Left lung (tissue), 10 donors: Measurements from ENCODE around the gene SLC27A5. TPM values are rescaled to one million over a fixed set of nuclear protein-coding genes. Genes with fewer than 3 reads are reported as not detected.

ENCODE experiments used
- ATAC-seq: fragments of 200-7000 bp; cut with Tn5 transposase; one replicate; pipeline ENCODE4 v1.9.1; 2020; ENCODE audit warnings: moderate library complexity
- DNase-seq, 4 donors: peaks; one replicate each; pipeline ENCODE4 v3.0.0-alpha.2; 2013 to 2020
- H3K27ac ChIP-seq, 2 donors: fragments of 200-600 bp; sonication (generic) in 1 of 2; one replicate each; pipeline versions ENCODE4 v1.5.0 to v1.8.0; 2020 to 2021
- H3K27me3 ChIP-seq, 2 donors: fragments of 200-600 bp; sonication (generic) in 1 of 2; one replicate each; pipeline versions ENCODE4 v1.5.0 to v1.8.0; 2020 to 2021
- H3K36me3 ChIP-seq, 2 donors: fragments of 200-600 bp; sonication (generic) in 1 of 2; one replicate each; pipeline versions ENCODE4 v1.5.0 to v1.8.0; 2020 to 2021
- H3K4me1 ChIP-seq, 2 donors: fragments of 200-600 bp; one replicate each; pipeline ENCODE4 v1.8.0; 2021
- H3K4me3 ChIP-seq, 2 donors: fragments of 200-600 bp; sonication (generic) in 1 of 2; one replicate each; pipeline versions ENCODE4 v1.5.0 to v1.8.0; 2020 to 2021; ENCODE audit warnings: mild to moderate bottlenecking in 1 of 2
- H3K9me3 ChIP-seq, 2 donors: fragments of 200-600 bp; sonication (generic) in 1 of 2; one replicate each; pipeline versions ENCODE4 v1.5.0 to v1.8.0; 2020 to 2021
- intact Hi-C, 2 donors: fragments of 100-400 bp; cut with DNase I; formaldehyde crosslinking; loops; one replicate each; pipeline versions ENCODE4 v1.11.2 to v1.14.2; 2022
- polyA plus RNA-seq, 6 donors: library from polyadenylated mRNA; unstranded; fragments of 120-200 nt; gene quantifications; one replicate each; pipeline ENCODE4 v1.2.1, GENCODE V29; 2013; ENCODE audit not compliant: insufficient read length in 6 of 6
- total RNA-seq, 2 donors: library from RNA; stranded (reverse); fragmentation: NEBNext Ultra II Directional; extraction: Animal tissue kit (Norgen Biotek cat#: 25700); gene quantifications; one replicate each; pipeline ENCODE4 v1.2.1, GENCODE V29; 2021
- TF ChIP-seq, protein P1 (sequence below), 2 donors: fragments of 200-600 bp; sonication (generic) in 1 of 2; IDR thresholded peaks; one replicate each; pipeline versions ENCODE4 v1.5.0 to v1.8.0; 2021; ENCODE audit warnings: antibody characterized with exemption in 2 of 2
- donor health status: DM: no; HTN: yes; CAD: no.
- donor health status: DM: no; HTN: no; CAD: no.

SLC27A5 gene
- total and polyA plus RNA-seq, 8 donors = 6.2 to 11.8 (median 8.1) TPM

DNA sequence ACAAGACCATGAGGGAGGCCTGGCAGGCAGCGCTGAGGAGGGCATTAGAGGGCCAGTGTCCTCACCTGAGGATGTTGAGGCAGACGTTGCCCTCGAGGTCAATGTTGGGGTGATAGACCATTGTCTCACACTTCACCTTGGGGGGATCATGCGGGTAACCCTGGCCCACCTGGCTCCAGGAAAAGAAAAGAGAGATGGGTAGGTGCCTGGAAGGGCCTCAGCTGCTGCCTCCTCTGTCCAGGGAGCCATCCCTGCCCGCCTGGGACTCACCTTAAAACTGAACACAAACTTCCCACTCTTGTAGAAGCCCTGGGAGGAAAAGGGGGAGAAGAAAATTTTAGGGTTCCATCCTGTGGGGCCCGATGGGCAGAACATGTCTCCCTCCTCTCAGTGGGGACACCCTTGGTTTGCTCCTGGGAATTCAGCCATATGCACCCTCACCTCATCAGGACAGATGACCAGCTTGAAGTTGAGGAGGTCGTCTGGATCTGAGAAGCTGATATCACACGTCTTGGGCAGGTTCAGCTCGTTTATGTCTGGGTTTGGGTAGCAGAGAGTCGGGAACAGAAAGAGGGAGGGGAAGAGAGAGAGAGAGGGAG, 44.9 kb upstream of the SLC27A5 start:
- Histone ChIP-seq H3K4me3 (peak overlapping the region in 1 of 2 donors; percentile 78), H3K27ac (peak overlapping the region in 1 of 2 donors; percentile 100), H3K9me3 (no peaks in the 10 kb centered on the region), H3K36me3 (peaks cover 0 to 41% of the 10 kb centered on the region in 2 donors), H3K27me3 (peaks cover 0 to 10% of the 10 kb centered on the region in 2 donors), H3K4me1 (peaks cover 26 to 59% of the 10 kb centered on the region in 2 donors)
- intact Hi-C loops = no loop called here
- ATAC-seq = no peak
- DNase-seq = peak in 1 of 4 donors; percentile 30
- TF ChIP-seq, protein P1, sequence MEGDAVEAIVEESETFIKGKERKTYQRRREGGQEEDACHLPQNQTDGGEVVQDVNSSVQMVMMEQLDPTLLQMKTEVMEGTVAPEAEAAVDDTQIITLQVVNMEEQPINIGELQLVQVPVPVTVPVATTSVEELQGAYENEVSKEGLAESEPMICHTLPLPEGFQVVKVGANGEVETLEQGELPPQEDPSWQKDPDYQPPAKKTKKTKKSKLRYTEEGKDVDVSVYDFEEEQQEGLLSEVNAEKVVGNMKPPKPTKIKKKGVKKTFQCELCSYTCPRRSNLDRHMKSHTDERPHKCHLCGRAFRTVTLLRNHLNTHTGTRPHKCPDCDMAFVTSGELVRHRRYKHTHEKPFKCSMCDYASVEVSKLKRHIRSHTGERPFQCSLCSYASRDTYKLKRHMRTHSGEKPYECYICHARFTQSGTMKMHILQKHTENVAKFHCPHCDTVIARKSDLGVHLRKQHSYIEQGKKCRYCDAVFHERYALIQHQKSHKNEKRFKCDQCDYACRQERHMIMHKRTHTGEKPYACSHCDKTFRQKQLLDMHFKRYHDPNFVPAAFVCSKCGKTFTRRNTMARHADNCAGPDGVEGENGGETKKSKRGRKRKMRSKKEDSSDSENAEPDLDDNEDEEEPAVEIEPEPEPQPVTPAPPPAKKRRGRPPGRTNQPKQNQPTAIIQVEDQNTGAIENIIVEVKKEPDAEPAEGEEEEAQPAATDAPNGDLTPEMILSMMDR (IDR thresholded peaks at IDR 0.05) = no peak

DNA sequence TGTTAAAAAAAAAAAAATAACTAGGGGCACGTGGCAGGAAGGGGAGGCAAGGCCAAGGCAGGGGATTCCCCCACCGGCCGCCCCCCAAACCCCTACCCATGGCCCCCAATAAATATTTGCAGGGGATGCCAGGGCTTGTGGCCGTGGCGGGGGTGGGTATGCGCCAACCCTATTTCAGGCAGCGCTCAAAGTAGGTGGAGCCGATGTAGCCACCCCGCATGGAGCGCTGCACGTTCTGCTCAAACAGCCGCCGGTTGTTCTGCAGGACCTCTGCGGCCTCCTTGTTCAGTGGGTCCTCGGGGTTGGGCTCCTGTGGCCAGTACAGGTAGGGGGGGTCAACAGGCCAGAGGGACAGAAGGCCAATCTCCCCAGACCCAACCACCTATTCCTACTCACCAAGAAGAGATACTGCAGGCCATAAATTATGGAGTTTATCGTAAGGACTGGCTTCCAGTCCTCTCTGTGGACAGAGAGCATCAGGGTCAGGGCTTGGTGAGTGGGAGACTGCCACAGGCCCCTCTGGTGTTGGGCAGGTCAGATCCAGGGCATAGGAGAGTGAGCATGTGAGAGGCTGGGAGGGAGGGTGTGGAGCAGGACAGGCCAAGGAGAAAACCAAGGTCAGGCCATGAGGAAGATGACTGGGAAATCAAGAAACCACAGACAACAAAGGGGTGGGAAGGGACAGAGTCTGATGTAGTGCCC, 44.3 kb upstream of the SLC27A5 start:
- TF ChIP-seq, protein P1 (IDR thresholded peaks at IDR 0.05) = no peak
- ATAC-seq (no peak), DNase-seq (peak in 1 of 4 donors; percentile 34)
- intact Hi-C loops = no loop called here
- no peak overlapping the region for H3K27ac ChIP-seq
- H3K4me1 ChIP-seq = peaks cover 24 to 52% of the 10 kb centered on the region in 2 donors
- peaks cover 0 to 4% of the 10 kb centered on the region in 2 donors for H3K27me3 ChIP-seq
- H3K4me3 ChIP-seq = peak overlapping the region in 1 of 2 donors; percentile 78
- peaks cover 0 to 48% of the 10 kb centered on the region in 2 donors for H3K36me3 ChIP-seq
- H3K9me3 ChIP-seq = no peaks in the 10 kb centered on the region

DNA sequence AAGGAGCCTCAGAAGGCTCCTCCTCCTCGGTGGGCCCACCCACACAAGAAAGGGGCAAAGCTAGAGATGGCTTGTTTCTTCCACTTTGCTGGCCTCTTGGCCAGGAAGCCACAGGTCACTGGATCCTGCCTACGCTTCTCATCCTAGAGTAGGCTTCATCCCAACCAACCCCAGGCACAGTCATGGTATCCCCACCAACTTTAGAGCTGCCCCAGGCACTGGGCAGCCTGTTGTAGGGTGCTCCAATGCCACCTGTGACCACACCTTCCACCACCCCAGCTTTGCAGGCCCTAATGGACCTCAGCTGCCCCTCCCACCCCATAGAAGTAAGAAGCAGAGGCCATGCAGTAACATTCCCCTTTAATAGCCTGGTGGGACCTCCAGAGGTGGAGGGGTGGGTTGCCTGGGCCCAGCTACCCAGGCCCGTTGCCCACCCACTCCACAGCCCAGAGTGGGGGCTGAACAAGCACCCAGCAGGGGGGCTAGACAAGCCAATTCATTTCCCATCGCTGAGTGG, 43.6 kb upstream of the SLC27A5 start:
- TF ChIP-seq, protein P1 (IDR thresholded peaks at IDR 0.05) = no peak
- intact Hi-C loops = no loop called here
- peak overlapping the region; percentile 76 to 82 for H3K4me3 ChIP-seq
- ATAC-seq (no peak), DNase-seq (no peak)
- no peaks in the 10 kb centered on the region for H3K27me3 ChIP-seq
- peaks cover 0 to 54% of the 10 kb centered on the region in 2 donors for H3K36me3 ChIP-seq
- peaks cover 24 to 52% of the 10 kb centered on the region in 2 donors for H3K4me1 ChIP-seq
- no peaks in the 10 kb centered on the region for H3K9me3 ChIP-seq
- H3K27ac ChIP-seq = peak overlapping the region; percentile 91 to 96

DNA sequence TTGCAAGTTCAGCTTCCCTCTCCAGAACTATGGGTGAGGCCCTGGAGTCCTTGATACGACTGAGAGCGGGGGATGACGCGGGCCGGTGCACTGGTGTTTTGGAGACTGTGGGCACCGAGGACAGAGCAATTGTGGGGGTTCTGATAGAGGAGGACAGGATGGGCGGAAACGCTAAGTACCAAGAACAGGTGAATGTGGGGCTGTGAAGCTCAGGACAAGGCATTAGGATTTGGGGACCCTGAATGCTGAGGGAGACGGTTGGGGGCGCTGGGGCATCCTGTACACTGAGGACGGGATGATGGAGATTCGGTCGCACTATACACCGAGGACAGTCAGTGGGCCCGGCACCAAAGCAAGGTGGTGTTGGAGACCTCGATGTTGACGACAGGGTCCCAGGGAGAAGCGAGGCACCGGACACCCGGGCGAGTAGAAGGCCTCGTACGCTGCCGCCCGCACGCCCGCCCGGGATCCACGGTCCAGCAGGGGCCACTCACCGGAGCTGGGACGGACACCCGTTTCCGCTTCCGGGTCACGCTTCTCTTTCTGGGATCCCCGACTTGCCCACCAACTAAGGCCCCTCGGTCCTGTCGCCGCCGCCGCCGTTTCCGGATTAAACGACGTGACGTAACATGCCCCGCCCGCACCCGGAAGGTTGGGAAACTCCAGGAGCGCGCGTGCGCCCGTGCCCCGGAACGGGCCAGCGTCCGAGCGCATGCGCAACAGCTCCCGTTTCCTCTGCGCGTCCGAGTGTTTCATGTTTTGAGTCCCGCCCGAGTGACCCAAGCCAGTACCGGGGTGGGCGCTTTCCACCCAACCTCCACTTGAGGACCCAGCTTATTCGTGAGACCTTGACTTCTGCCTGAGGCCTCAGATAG, 42.9 kb upstream of the SLC27A5 start, which contains the start of gene CHMP2A:
TSS of gene CHMP2A (minus strand) at position 612 of the 875 bp plus-strand sequence. CDS start 893 bp downstream, outside the sequence.
- Histone ChIP-seq H3K27ac (peak within 1 kb of the TSS; percentile 91 to 96), H3K4me3 (peak within 1 kb of the TSS; percentile 76 to 82), H3K9me3 (no peaks in the 10 kb centered on the region), H3K4me1 (peaks cover 24 to 48% of the 10 kb centered on the region in 2 donors), H3K27me3 (no peaks in the 10 kb centered on the region), H3K36me3 (peaks cover 0 to 61% of the 10 kb centered on the region in 2 donors)
- intact Hi-C loops = no loop called here
- ATAC-seq = peak; percentile 44
- DNase-seq = peak; percentile 96 to 99 (median 98)
- TF ChIP-seq, protein P1 (IDR thresholded peaks at IDR 0.05) = no peak
